HG03521 (cell line): ENCODE measurements around the gene PCDHB5.
"Not testable (repeated sequence)": the region's sequence is repeated elsewhere in the genome, so short reads cannot be mapped to it uniquely, and the experiment has no call there.

Source experiments
- ATAC-seq: cut with Tn5 transposase; IDR thresholded peaks from one replicate; pipeline ENCODE4 v1.9.1; 2021; ENCODE audit warnings: mild to moderate bottlenecking, moderate library complexity; ENCODE audit not compliant: unreplicated experiment

PCDHB5 gene

DNA sequence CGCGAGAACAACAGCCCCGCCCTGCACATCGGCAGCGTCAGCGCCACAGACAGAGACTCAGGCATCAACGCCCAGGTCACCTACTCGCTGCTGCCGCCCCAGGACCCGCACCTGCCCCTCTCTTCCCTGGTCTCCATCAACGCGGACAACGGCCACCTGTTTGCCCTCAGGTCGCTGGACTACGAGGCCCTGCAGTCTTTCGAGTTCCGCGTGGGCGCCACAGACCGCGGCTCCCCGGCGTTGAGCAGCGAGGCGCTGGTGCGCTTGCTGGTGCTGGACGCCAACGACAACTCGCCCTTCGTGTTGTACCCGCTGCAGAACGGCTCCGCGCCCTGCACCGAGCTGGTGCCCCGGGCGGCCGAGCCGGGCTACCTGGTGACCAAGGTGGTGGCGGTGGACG is 16.6 kb downstream of the PCDHB5 start:
- ATAC-seq = not testable (repeated sequence)

DNA sequence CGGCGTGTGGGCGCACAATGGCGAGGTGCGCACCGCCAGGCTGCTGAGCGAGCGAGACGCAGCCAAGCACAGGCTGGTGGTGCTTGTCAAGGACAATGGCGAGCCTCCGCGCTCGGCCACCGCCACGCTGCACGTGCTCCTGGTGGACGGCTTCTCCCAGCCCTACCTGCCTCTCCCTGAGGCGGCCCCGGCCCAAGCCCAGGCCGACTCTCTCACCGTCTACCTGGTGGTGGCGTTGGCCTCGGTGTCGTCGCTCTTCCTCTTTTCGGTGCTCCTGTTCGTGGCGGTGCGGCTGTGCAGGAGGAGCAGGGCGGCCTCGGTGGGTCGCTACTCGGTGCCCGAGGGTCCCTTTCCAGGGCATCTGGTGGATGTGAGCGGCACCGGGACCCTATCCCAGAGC is 17.1 kb downstream of the PCDHB5 start:
- not testable (repeated sequence) for ATAC-seq

DNA sequence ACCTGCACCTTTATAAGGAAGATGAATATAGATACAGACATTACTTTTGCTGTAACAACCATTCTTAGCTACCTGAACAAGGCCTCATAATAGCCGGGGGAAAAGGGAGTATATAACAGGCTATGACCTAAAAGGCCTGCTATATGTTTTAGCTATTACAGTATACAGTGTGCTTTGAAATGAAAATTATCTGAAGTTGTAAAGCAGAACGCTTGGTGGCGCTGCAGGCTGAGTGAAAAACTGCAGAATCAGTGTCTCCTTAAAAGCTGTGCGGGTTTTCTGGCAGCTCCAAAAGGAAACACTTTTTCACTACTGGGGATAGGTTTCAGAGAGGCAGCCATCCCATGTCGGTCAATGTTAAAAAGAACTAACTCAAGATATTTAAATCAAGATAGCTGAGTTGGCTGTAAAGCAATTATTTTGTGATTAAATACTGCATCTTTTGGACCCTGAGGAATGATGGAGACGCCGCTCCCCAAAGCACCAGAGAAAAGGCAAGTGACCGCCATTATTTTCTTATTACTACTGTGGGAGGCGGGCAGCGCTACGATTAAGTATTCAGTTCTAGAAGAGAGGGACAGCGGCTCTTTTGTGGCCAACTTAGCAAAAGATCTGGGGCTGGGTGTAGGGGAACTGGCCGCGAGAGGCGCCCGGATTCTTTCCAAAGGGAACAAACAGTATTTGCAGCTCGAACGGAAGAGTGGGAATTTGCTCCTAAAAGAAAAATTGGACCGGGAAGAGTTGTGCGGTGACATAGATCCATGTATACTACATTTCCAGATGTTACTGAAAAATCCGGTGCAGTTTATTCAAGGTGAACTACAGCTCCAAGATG is 20.8 kb downstream of the PCDHB5 start:
- ATAC-seq = no peak

DNA sequence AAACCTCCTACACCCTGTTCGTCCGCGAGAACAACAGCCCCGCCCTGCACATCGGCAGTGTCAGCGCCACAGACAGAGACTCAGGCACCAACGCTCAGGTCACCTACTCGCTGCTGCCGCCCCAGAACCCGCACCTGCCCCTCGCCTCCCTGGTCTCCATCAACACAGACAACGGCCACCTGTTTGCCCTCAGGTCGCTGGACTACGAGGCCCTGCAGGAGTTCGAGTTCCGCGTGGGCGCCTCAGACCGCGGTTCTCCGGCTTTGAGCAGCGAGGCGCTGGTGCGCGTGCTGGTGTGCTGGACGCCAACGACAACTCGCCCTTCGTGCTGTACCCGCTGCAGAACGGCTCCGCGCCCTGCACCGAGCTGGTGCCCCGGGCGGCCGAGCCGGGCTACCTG is 22.4 kb downstream of the PCDHB5 start:
- ATAC-seq = not testable (repeated sequence)

DNA sequence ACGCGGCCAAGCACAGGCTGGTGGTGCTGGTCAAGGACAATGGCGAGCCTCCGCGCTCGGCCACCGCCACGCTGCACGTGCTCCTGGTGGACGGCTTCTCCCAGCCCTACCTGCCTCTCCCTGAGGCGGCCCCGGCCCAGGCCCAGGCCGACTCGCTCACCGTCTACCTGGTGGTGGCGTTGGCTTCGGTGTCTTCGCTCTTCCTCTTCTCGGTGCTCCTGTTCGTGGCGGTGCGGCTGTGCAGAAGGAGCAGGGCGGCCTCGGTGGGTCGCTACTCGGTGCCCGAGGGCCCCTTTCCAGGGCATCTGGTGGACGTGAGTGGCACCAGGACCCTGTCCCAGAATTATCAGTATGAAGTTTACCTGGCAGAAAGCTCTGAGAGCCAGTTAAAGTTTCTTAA is 22.9 kb downstream of the PCDHB5 start:
- ATAC-seq = not testable (repeated sequence)

DNA sequence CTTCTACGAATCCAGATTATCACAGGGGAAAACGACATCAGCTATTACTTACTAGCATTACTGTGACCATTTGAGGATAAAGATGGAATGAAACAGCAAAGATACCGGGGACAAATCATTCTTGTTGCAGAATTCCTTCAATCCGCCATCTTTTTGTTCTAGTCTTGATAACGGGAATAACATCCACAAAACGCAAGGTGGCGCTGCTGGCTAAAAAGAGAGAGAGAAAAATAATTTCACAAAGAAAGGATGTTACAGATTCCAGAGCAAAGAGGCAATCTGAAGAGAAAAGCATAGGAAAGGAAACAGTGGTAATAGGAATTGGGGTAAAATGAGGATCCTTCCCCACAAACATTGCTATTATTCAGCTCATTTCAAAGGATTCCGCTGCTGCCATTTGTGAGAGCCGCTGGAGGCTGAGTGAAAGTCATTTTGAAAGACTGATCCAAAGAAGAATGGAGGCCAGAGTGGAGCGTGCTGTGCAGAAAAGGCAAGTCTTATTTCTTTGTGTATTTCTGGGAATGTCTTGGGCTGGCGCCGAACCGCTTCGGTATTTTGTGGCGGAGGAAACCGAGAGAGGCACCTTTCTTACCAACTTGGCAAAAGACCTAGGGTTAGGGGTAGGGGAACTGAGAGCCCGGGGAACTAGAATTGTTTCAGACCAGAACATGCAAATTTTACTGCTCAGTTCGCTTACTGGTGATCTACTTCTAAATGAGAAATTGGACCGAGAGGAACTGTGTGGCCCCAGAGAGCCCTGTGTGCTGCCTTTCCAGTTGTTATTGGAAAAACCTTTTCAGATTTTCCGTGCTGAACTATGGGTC is 37.6 kb downstream of the PCDHB5 start, which contains the start of gene PCDHB7:
TSS of gene PCDHB7 (plus strand) at position 264 of the 824 bp plus-strand sequence. CDS start at position 456, 192 bp downstream.
- ATAC-seq = no peak

DNA sequence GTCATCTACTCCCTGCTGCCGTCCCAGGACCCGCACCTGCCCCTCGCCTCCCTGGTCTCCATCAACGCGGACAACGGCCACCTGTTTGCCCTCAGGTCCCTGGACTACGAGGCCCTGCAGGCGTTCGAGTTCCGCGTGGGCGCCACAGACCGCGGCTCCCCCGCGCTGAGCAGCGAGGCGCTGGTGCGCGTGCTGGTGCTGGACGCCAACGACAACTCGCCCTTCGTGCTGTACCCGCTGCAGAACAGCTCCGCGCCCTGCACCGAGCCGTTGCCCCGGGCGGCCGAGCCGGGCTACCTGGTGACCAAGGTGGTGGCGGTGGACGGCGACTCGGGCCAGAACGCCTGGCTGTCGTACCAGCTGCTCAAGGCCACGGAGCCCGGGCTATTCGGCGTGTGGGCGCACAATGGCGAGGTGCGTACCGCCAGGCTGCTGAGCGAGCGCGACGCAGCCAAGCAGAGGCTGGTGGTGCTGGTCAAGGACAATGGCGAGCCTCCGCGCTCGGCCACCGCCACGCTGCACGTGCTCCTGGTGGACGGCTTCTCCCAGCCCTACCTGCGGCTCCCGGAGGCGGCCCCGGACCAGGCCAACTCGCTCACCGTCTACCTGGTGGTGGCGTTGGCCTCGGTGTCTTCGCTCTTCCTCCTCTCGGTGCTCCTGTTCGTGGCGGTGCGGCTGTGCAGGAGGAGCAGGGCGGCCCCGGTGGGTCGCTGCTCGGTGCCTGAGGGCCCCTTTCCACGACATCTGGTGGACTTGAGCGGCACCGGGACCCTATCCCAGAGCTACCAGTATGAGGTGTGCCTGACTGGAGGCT is 39.5 kb downstream of the PCDHB5 start:
- not testable (repeated sequence) for ATAC-seq

DNA sequence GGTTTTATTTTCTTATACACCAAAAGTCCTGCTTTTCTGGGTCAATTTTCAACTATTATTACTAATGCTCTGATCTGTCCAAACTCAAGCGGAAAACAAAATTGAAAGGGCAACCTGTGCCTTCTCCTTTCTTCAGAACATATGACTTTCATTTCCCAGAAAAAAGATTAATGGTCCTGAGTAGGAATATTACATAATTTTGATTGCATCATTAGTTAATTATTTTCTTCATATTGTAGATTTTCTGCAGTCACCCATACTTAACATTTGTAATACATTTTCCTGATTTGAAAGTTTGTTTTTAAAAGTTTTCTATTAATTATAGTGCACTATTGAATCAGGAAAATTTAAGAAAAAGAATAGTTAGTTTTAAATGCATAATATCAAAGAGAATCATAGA is 40.9 kb downstream of the PCDHB5 start:
- no peak for ATAC-seq

DNA sequence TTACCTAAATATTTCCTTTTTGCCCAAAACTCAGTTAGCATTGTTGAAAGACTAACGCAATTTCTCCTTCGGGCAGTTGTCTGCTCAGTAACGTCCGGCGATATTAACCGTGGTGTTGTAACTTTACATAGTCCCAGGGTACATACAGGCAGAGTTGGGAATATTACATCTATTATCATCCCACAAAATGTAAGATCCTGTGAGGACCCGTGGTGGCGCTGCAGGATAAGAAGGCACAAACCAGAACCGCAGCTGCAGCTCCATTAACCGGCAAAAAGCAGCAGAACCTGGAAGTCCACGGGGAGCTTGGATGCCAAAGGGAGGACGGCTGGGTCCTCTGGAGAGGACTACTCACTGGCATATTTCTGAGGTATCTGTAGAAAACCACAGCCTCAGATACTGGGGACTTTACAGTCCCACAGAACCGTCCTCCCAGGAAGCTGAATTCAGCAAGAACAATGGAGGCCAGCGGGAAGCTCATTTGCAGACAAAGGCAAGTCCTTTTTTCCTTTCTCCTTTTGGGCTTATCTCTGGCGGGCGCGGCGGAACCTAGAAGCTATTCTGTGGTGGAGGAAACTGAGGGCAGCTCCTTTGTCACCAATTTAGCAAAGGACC is 42.7 kb downstream of the PCDHB5 start, which contains the start of gene PCDHB8:
TSS of gene PCDHB8 (plus strand) at position 214 of the 615 bp plus-strand sequence. CDS start at position 459, 245 bp downstream.
- ATAC-seq = not testable (repeated sequence)

DNA sequence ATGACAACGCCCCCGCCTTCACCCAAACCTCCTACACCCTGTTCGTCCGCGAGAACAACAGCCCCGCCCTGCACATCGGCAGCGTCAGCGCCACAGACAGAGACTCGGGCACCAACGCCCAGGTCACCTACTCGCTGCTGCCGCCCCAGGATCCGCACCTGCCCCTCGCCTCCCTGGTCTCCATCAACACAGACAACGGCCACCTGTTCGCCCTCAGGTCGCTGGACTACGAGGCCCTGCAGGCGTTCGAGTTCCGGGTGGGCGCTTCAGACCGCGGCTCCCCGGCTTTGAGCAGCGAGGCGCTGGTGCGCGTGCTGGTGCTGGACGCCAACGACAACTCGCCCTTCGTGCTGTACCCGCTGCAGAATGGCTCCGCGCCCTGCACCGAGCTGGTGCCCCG is 44.4 kb downstream of the PCDHB5 start:
- ATAC-seq = not testable (repeated sequence)

DNA sequence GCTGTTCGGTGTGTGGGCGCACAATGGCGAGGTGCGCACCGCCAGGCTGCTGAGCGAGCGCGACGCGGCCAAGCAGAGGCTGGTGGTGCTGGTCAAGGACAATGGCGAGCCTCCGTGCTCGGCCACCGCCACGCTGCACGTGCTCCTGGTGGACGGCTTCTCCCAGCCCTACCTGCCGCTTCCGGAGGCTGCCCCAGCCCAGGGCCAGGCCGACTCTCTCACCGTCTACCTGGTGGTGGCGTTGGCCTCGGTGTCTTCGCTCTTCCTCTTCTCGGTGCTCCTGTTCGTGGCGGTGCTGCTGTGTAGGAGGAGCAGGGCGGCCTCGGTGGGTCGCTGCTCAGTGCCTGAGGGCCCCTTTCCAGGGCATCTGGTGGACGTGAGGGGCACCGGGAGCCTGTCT is 44.9 kb downstream of the PCDHB5 start:
- not testable (repeated sequence) for ATAC-seq

DNA sequence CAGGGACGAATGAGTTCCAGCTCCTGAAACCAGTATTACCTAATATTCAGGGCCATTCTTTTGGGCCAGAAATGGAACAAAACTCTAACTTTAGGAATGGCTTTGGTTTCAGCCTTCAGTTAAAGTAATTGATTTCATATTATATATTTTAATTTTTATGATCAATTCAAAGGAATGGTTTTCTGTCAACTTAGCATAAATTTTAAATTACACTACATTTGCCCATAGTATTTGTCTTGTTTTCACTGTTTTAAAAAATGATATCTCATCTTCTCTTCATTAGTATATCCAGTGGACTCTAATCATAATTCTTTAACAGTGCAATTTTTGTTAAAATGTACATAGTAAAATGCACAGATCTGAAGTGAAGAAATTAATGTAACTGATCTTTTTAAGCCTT is 45.3 kb downstream of the PCDHB5 start:
- ATAC-seq = no peak

DNA sequence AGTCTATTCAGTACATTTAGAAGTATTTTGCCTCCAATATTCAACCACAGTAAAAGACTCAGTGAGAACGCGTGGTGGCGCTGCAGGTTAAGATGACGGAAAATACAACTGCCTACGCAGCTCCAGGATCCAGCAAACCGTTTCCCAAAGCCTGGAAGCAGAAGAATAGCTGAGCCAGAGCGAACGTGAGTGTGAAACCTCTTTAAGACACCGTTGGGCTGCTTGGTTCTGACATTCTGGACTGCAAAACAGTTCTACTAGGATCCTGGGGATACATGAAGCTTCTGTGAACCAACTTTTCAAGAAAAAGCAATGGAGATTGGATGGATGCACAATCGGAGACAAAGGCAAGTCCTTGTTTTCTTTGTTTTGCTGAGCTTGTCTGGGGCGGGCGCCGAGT is 47.2 kb downstream of the PCDHB5 start, which contains the start of gene PCDHB16:
TSS of gene PCDHB16 (plus strand) at position 140 of the 400 bp plus-strand sequence. CDS start at position 313, 173 bp downstream.
- no peak for ATAC-seq

DNA sequence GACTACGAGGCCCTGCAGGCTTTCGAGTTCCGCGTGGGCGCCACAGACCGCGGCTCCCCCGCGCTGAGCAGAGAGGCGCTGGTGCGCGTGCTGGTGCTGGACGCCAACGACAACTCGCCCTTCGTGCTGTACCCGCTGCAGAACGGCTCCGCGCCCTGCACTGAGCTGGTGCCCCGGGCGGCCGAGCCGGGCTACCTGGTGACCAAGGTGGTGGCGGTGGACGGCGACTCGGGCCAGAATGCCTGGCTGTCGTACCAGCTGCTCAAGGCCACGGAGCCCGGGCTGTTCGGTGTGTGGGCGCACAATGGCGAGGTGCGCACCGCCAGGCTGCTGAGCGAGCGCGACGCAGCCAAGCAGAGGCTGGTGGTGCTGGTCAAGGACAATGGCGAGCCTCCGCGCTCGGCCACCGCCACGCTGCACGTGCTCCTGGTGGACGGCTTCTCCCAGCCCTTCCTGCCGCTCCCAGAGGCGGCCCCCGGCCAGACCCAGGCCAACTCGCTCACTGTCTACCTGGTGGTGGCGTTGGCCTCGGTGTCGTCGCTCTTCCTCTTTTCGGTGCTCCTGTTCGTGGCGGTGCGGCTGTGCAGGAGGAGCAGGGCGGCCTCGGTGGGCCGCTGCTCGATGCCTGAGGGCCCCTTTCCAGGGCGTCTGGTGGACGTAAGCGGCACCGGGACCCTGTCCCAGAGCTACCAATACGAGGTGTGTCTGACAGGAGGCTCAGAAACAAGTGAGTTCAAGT is 49.3 kb downstream of the PCDHB5 start:
- ATAC-seq = not testable (repeated sequence)

DNA sequence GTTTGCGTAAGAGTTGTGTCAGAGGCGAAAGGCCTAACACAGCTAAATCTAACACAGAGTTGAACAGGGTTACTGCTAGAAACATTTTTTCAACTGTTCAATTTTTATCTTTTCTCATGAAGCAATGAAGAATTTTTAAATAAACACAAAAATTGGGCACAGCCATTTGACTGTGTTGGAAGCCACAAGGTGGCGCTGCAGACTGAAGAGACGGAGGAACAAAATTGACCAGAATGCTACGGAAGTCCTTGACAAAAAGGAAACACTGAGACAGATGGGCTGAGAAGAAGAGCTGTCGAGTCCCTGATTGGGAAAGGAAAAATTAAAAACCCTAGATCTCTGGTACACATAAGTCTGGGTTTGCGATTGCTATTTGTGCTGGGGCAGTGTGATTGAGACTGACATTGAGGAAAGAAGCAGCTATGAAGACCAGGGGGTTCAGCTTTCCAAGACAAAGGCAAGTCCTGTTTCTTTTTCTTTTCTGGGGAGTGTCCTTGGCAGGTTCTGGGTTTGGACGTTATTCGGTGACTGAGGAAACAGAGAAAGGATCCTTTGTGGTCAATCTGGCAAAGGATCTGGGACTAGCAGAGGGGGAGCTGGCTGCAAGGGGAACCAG is 52.0 kb downstream of the PCDHB5 start, which contains the start of gene PCDHB9:
TSS of gene PCDHB9 (plus strand) at position 265 of the 616 bp plus-strand sequence. CDS start at position 423, 158 bp downstream.
- ATAC-seq = no peak
